HG02763 (cell line): ENCODE measurements around the gene RETN.

ENCODE experiments used
- ATAC-seq: cut with Tn5 transposase; IDR thresholded peaks from one replicate; pipeline ENCODE4 v1.9.1; 2021; ENCODE audit warnings: mild to moderate bottlenecking, moderate library complexity; ENCODE audit not compliant: unreplicated experiment

RETN gene, protein sequence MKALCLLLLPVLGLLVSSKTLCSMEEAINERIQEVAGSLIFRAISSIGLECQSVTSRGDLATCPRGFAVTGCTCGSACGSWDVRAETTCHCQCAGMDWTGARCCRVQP

GRCh38 chr19:7668842-7669241 lies at the start of gene RETN:
Gene RETN (plus strand): TSS chr19:7669049. CDS start chr19:7669327, 278 bp downstream.
- no peak for ATAC-seq

DNA sequence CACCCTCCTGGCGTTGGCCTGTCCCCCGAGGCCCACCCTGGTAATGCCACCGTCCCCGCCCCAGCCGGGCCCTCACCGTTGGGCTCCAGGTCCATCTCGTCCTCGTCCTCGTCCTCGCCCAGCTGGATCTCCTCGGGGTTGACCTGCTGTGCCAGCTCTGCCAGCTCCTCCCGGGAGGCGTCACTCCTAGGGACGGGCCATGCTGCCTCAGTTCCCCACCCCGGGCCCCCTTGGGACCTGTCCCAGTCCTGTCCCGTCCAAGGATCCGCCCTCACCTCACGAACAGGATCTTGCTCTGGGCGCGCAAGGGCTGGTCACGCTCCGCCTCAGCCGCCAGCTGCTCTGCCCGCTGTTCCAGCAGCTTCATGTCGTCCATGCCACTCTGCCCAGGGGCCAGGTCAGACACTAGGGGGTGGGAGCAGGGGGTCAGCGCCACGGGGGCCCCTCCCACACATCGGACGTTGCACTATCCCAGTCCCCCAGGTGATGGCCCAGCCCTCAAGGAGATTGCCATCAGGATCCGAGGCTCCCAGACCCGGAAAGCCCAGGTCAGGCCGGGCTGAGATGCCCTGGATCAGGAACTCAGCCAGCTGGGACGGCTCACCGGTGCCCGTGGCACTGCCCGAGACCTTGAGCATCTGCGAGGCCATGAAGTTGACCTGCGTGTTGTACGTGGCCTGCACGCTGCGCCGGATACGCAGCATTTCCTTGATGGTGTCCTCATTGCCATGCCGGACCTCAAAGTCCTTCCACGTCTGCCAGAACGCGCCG lies 49.0 kb upstream of the RETN start:
- no peak for ATAC-seq

DNA sequence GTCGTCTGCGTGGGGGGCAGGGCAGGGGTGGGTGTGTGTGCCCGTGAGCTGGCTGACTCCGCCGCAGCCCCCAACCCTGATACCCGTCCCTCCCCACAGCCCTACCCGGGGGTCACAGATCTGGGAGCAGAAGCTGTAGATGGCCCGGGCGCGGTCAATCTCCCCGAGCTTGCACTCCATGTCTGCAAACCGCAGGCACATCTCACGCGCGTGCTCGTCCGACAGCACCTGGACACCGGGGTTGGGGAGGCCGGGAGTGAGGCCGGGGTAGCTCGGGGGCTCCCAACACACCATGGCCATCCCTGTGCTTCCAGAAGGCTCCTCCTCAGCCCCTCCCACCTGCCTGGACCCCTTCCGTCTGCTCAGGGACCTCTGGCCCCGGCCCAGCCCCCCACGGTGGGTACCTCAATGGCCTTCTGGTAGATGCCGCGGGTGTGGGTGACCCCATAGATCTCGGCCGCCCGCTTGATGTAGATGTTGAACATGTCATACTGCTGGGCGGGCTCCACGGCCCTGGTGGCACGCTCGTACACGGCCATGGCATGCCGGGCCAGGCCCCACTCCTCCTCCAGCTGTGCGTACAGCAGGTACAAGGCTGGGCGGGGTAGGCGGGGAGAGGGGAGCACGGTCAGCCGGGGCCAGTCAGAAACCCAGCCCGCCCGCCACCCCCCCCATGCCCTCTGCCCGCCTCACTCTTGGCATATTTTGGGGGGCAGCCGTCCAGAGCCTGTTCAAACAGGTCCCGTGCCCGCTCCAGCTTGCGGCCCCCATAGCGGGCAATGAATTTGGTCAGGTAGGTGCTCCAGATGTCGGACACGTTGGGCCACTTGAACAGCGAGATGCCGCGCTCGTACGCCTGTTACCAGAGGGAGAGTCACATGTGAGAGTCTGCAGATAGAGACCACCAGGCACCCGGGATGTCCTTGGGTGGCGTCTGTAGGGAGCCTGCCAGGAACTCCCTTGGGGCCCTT lies 48.1 kb upstream of the RETN start:
- ATAC-seq: no peak

GRCh38 chr19:7622933-7623685 lies 45.7 kb upstream of the RETN start:
- no peak for ATAC-seq

GRCh38 chr19:7623725-7624603 lies 44.9 kb upstream of the RETN start:
- no peak for ATAC-seq

- ATAC-seq: no peak
These were observed 44.0 kb upstream of the RETN start for GRCh38 chr19:7624810-7625209.

DNA sequence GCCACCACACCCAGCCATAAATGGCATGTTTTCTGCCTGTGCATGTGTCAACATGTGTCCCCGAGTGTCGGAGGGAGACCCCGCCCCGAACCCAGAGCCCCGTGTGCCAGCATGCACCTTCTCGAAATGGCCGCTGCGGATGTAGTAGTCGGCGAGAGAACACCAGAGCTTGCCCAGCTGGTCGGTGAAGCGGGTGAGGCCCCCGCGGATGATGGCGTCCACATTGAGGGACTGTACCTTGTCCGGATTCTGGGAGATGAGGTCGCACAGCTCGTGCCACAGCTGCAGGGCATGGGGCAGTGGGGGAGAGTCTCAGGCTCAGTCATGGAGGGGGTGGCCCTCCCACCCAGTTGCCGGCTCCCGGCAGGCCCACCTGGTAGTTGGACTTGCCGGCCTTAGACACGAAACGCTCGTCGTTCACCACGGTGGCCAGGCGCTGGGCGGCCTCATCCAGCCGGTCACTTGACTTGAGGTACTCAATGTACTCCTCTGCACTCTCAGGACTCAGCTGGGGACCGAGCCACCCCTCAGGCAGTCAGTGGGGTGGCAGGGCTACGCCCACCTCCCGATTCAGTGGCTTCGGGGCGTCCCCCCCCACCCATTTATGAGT lies 43.0 kb upstream of the RETN start:
- no peak for ATAC-seq

DNA sequence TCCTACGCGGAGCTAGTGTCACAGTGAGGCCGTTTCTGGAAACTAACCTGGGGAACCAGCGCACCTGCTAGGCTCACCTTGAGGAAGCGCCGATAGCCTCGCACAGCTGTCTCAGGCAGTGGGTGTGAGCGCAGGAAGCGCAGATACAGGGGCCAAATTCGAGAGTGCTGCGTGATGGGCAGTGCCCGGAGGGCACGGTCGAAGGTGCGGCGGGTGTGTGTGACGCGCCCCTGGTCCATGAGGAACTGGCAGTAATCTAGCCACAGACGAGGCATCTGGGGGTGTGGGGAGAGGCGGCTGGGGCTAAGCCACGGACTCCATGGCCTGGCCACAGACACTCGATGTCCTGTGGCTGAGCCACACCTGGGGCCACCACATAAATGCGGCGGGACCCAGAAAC lies 41.7 kb upstream of the RETN start:
- no peak for ATAC-seq

GRCh38 chr19:7628589-7629311 lies 40.1 kb upstream of the RETN start:
- no peak for ATAC-seq

DNA sequence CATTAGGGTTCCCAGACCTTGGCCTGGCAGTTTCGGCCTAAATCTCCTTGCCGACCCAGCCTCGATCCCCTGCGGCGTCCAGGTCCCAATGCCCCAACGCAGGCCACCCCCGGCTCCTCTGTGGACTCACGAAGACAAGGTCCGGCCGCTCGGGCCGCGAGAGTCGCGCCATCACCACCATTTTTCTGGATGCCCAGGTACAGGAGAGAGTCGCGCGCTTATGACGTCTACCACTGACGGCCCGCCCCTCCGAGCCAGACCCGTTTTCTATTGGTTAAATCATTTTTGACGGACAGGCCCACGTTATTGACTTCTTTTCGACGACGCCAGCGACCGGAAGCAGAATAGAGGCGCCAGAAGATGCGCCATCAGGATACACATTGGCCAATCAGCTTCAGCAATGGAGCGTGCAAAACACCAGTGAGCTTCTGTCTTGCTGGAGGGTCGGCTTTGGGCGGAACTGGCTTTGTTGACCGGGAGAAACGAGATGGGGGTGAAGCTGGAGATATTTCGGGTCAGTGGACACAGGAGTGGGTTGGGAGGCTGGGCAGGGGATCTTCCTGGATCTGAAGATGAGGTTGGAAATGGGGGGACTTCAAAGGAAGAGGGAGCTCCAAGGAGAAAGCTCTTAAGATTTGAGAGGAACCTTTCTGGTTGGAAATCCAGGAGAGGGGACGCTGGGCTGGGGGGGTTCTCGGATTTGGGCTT lies 39.3 kb upstream of the RETN start, which contains the start of the genes PET100 and XAB2:
PET100 (plus strand) TSS at position 447 of the 708 bp plus-strand sequence; CDS start at position 488, 41 bp downstream.
XAB2 (minus strand) TSS at position 199 of the 708 bp plus-strand sequence; CDS start at position 181, 18 bp downstream.
- peak; percentile 95 for ATAC-seq

- no peak for ATAC-seq
These were observed 37.3 kb upstream of the RETN start for GRCh38 chr19:7631577-7631976.

- ATAC-seq: no peak
These were observed 36.3 kb upstream of the RETN start for GRCh38 chr19:7632340-7633203.

DNA sequence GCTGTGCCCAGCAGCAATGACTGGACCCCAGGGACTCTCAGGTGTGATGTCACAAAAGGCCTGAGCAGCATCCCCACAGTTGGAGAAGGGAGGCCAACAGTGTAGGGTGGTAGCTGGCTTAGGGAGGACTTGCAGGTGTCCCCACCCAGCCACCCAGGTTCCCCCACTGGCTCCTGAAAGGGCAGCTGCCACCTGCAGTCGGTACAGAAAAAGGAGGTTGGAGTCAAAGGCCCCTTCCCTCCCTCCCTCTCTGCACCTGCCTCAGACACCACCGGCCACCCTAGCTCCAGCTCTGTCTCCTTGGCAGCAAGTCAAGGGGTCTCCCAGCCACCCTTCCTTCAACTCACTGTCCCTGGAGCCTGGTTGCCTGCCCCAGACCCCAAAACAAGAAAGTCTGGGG lies 35.2 kb upstream of the RETN start, which contains the start of gene PCP2:
PCP2 (minus strand) TSS at position 22 of the 400 bp plus-strand sequence. CDS start 262 bp downstream, outside the sequence.
- no peak for ATAC-seq

DNA sequence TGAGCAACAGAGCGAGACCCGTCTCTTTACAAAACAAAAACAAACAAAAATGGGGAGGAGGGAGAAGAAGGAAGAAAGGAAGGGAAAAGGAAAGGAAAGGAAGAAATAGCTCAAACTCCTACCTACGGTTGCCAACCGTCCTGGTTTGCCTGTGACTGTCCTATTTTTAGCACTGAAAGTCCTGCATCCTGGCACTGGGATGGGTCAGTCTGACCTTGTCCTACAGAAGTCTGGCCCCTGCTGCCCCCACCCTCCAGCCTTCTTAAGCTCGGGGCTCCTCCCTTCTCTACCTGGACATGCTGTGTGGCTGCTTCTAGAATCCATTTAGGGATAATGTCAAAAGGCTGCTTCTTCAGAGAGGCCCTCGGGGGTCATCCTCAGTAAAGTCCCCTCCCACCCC lies 33.2 kb upstream of the RETN start:
- ATAC-seq: no peak

DNA sequence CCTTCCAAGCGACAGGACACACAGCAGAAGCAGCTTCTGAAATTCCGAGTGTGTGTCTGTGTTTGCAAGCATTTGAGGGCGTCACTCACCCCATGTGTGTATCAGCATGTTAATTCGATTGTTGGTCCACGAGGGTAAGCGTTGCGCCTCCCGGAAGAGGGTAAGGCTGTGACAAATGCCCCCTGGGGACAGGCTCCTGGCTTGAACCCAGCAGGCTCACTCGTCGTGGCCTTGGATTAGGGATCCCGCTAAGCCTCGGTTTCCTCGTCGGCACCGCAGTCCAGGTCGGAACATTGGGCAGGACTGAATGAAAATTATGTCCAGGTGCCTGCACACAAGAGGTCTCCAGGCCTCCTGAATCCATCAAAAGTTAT lies 32.5 kb upstream of the RETN start:
- no peak for ATAC-seq

- peak; percentile 71 for ATAC-seq
These were observed 32.0 kb upstream of the RETN start, which contains the start of gene STXBP2 for GRCh38 chr19:7636691-7637373. Gene STXBP2 (plus strand): TSS chr19:7637110. CDS start chr19:7637150, 40 bp downstream.
